K562 (cell line): Measurements from ENCODE around the gene HLCS. TPM values are rescaled to one million over a fixed set of nuclear protein-coding genes. Genes with fewer than 3 reads are reported as not detected.

Experiments
- DIDO1 ChIP-seq: fragments of 450-650 bp; IDR thresholded peaks from 2 replicates; pipeline ENCODE4 v1.6.1; 2016; ENCODE audit warnings: low read depth, missing biosample characterization, missing genetic modification characterization
- HDAC1 ChIP-seq, 2 experiments: fragments of 450-650 bp; IDR thresholded peaks; 2 replicates each; pipeline ENCODE4 v1.6.1; 2016 to 2017; ENCODE audit warnings: inconsistent platforms in 1 of 2, mild to moderate bottlenecking in 1 of 2, moderate library complexity in 1 of 2
- KDM5B ChIP-seq: fragments of 200-600 bp; sonication (generic); IDR thresholded peaks from 2 replicates; pipeline ENCODE4 v1.6.1; 2012; ENCODE audit warnings: low read depth, mild to moderate bottlenecking, moderate library complexity, low read length, control low read depth, inconsistent platforms; ENCODE audit not compliant: insufficient replicate concordance
- MYC ChIP-seq, 2 experiments: fragments of 250-450 bp in 1 of 2; sonication (Bioruptor Pico) in 1 of 2; IDR thresholded peaks; 2 replicates each; pipeline versions ENCODE4 v1.5.1 to v1.6.1; 2012 to 2021; ENCODE audit warnings: low read depth in 2 of 2, borderline replicate concordance in 1 of 2, improper control_type of control experiment in 1 of 2, low read length in 1 of 2, mild to moderate bottlenecking in 1 of 2, moderate library complexity in 1 of 2
- NEUROD1 ChIP-seq: fragments of 150-350 bp; IDR thresholded peaks from 2 replicates; pipeline ENCODE4 v1.6.1; 2014; ENCODE audit warnings: borderline replicate concordance, low read length, low read depth; ENCODE audit not compliant: partially characterized antibody
- NFE2L1 ChIP-seq: fragments of 450-650 bp; IDR thresholded peaks from 2 replicates; pipeline ENCODE4 v1.6.1; 2016; ENCODE audit warnings: missing genetic modification characterization, low read depth, mild to moderate bottlenecking, missing compliant biosample characterization, moderate library complexity, borderline replicate concordance
- NR2F6 ChIP-seq: fragments of 450-650 bp; formaldehyde crosslinking; IDR thresholded peaks from 2 replicates; pipeline ENCODE4 v1.4.0; 2020; ENCODE audit warnings: mild to moderate bottlenecking
- POLR2B ChIP-seq: fragments of 450-650 bp; IDR thresholded peaks from 2 replicates; pipeline ENCODE4 v1.6.1; 2018; ENCODE audit warnings: low read depth; ENCODE audit not compliant: partially characterized antibody
- PRPF4 ChIP-seq: fragments of 200-400 bp; formaldehyde crosslinking; IDR thresholded peaks from one replicate; pipeline ENCODE4 v1.6.1; 2017; ENCODE audit warnings: low read length, low read depth, mild to moderate bottlenecking; ENCODE audit not compliant: insufficient read depth, poor library complexity, severe bottlenecking
- RBBP5 ChIP-seq: fragments of 200-600 bp; sonication (generic); IDR thresholded peaks from 2 replicates; pipeline ENCODE4 v1.6.1; 2012; ENCODE audit warnings: borderline replicate concordance, mild to moderate bottlenecking, low read length, control low read depth, inconsistent platforms; ENCODE audit not compliant: insufficient read depth, poor library complexity, severe bottlenecking
- SMARCA4 ChIP-seq: fragments of 450-650 bp; IDR thresholded peaks from 2 replicates; pipeline ENCODE4 v1.6.1; 2016
- TCF7L2 ChIP-seq: fragments of 150-350 bp; IDR thresholded peaks from 2 replicates; pipeline ENCODE4 v1.6.1; 2016; ENCODE audit warnings: low read depth, mild to moderate bottlenecking, low read length, moderate library complexity
- TEAD1 ChIP-seq, 2 experiments: fragments of 450-650 bp in 1 of 2; sonication (generic) in 1 of 2; formaldehyde crosslinking; IDR thresholded peaks; 2 replicates each; pipeline versions ENCODE4 v1.4.0 to v1.8.0; 2020 to 2022; ENCODE audit warnings: mild to moderate bottlenecking in 2 of 2, missing genetic modification reagents in 1 of 2
- XRCC4 ChIP-seq: IDR thresholded peaks from one replicate; pipeline ENCODE4 v1.6.1; 2011; ENCODE audit not compliant: insufficient read depth, insufficient read length; ENCODE audit errors: extremely low read depth
- polyA plus RNA-seq, 8 experiments: library from polyadenylated mRNA; depleted of rRNA in 4 of 8; stranded (reverse) in 5 of 8; unstranded in 3 of 8; fragments of >200 nt; fragmentation: Nextera tagmentation in 2 of 8; fragmentation: Illumina TruSeq in 1 of 8; extraction: Ambion mirVana in 2 of 8; extraction: Trizol in 1 of 8; gene quantifications; 2 replicates each; pipeline versions ENCODE4 v1.2.1 to v1.2.3, GENCODE V29; 2011 to 2014; ENCODE audit warnings: inconsistent platforms in 1 of 8, missing spikeins in 1 of 8
- total RNA-seq, 7 experiments: library from RNA; depleted of rRNA in 6 of 7; stranded (reverse); fragments of >200 nt in 6 of 7; fragmentation: Illumina TruSeq in 2 of 7; extraction: Trizol in 2 of 7; gene quantifications; 2 replicates each; pipeline versions ENCODE4 v1.2.1 to v1.2.3, GENCODE V29; 2011 to 2021; ENCODE audit warnings: low replicate concordance in 1 of 7
- TF ChIP-seq, protein P1 (sequence below): fragments of 450-650 bp; IDR thresholded peaks from 2 replicates; pipeline ENCODE4 v1.6.1; 2017; ENCODE audit warnings: mild to moderate bottlenecking, moderate library complexity
- TF ChIP-seq, protein P2 (sequence below), 2 experiments: fragments of 250-450 bp in 1 of 2; fragments of 450-650 bp in 1 of 2; sonication (Bioruptor Pico) in 1 of 2; IDR thresholded peaks; 2 replicates each; pipeline versions ENCODE4 v1.6.1 to v1.8.0; 2016 to 2021; ENCODE audit warnings: mild to moderate bottlenecking in 2 of 2, moderate library complexity in 2 of 2, missing compliant biosample characterization in 1 of 2, missing genetic modification characterization in 1 of 2
- TF ChIP-seq, protein P3 (sequence below): fragments of 250-450 bp; sonication (Bioruptor Pico); IDR thresholded peaks from 2 replicates; pipeline ENCODE4 v1.8.0; 2021; ENCODE audit warnings: borderline replicate concordance, mild to moderate bottlenecking, moderate library complexity; ENCODE audit not compliant: poor library complexity, severe bottlenecking
- TF ChIP-seq, protein P4 (sequence below): fragments of 150-350 bp; conservative IDR thresholded peaks from 2 replicates; pipeline ENCODE4 v1.6.1; 2014; ENCODE audit warnings: low read length

The HLCS gene
- total and polyA plus RNA-seq, 9 of the 15 experiments (the other 6 are each of a cell fraction or from before 2014, with no cell fraction given) = 3.0 to 21.5 (median 17.1) TPM

DNA sequence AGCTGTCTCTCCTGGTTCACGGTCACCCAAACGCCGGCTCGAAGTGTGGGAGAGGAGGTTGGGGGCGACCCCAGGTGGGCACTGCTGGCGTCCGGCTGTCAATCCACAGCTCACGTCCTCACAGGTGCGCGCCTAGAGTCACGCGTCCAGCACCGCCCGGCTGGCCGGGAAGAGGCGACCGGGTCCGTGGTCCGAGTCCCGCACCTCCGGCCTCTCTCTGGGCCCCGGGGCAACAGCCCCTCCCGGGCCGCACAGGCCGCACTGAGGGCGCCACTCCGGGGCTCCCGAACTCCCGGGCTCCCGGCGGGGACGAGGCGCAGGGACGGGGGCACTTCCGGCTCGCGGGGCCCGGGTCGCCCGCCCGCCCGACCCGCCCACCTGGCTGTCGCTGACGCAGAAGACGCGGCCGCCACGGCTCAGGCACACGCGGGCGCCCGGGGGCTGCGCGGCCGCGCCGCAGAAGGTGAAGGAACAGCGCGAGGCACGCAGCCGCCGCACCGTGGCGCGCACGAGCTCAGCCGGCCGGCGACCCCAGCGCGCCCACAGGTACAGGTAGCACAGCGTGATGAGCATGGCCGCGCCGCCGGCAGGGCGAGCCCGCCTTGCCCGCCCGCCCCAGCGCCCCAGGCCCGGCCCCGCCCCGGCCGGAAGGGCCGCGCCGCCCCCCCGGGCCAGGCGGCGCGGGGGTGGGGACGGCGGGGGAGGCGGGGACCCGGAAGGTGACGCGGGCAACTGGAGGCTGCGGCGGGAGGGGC lies at the start of gene HLCS (continued):
- TF ChIP-seq, protein P1, sequence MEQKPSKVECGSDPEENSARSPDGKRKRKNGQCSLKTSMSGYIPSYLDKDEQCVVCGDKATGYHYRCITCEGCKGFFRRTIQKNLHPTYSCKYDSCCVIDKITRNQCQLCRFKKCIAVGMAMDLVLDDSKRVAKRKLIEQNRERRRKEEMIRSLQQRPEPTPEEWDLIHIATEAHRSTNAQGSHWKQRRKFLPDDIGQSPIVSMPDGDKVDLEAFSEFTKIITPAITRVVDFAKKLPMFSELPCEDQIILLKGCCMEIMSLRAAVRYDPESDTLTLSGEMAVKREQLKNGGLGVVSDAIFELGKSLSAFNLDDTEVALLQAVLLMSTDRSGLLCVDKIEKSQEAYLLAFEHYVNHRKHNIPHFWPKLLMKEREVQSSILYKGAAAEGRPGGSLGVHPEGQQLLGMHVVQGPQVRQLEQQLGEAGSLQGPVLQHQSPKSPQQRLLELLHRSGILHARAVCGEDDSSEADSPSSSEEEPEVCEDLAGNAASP = no peak
- TF ChIP-seq NEUROD1 = peak; percentile 11
- TF ChIP-seq, protein P2, sequence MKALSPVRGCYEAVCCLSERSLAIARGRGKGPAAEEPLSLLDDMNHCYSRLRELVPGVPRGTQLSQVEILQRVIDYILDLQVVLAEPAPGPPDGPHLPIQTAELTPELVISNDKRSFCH (CRISPR knock-in tag; IDR thresholded peaks at IDR 0.05) = no peak
- TF ChIP-seq, protein P2 (tag; IDR thresholded peaks at IDR 0.05) = no peak
- no peak for TF ChIP-seq XRCC4
- TF ChIP-seq TCF7L2 = no peak
- TF ChIP-seq DIDO1 (tag) = no peak
- TF ChIP-seq, protein P3, sequence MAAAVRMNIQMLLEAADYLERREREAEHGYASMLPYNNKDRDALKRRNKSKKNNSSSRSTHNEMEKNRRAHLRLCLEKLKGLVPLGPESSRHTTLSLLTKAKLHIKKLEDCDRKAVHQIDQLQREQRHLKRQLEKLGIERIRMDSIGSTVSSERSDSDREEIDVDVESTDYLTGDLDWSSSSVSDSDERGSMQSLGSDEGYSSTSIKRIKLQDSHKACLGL (CRISPR knock-in tag) = no peak
- TF ChIP-seq PRPF4 = peak; percentile 67
- TF ChIP-seq MYC (IDR thresholded peaks at IDR 0.05; ENCODE audit: low read depth, low read length) = peak; percentile 89
- no peak for TF ChIP-seq MYC (CRISPR knock-in tag; IDR thresholded peaks at IDR 0.05; ENCODE audit: borderline replicate concordance, low read depth)
- no peak for TF ChIP-seq NFE2L1 (tag)
- TF ChIP-seq HDAC1 (IDR thresholded peaks at IDR 0.05) = peak in 1 of 2 experiments; percentile 72; a peak in 2 of 4 replicates
- peak; percentile 78 for TF ChIP-seq RBBP5
- TF ChIP-seq, protein P4, sequence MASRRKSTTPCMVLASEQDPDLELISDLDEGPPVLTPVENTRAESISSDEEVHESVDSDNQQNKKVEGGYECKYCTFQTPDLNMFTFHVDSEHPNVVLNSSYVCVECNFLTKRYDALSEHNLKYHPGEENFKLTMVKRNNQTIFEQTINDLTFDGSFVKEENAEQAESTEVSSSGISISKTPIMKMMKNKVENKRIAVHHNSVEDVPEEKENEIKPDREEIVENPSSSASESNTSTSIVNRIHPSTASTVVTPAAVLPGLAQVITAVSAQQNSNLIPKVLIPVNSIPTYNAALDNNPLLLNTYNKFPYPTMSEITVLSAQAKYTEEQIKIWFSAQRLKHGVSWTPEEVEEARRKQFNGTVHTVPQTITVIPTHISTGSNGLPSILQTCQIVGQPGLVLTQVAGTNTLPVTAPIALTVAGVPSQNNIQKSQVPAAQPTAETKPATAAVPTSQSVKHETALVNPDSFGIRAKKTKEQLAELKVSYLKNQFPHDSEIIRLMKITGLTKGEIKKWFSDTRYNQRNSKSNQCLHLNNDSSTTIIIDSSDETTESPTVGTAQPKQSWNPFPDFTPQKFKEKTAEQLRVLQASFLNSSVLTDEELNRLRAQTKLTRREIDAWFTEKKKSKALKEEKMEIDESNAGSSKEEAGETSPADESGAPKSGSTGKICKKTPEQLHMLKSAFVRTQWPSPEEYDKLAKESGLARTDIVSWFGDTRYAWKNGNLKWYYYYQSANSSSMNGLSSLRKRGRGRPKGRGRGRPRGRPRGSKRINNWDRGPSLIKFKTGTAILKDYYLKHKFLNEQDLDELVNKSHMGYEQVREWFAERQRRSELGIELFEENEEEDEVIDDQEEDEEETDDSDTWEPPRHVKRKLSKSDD = no peak
- peak; percentile 59 for TF ChIP-seq KDM5B
- TF ChIP-seq TEAD1 (CRISPR knock-in tag; IDR thresholded peaks at IDR 0.05) = no peak
- TF ChIP-seq POLR2B = peak; percentile 32
- no peak for TF ChIP-seq NR2F6
- no peak for TF ChIP-seq SMARCA4
